ENCODE data around the gene RNASE4.

The RNASE4 gene

DNA sequence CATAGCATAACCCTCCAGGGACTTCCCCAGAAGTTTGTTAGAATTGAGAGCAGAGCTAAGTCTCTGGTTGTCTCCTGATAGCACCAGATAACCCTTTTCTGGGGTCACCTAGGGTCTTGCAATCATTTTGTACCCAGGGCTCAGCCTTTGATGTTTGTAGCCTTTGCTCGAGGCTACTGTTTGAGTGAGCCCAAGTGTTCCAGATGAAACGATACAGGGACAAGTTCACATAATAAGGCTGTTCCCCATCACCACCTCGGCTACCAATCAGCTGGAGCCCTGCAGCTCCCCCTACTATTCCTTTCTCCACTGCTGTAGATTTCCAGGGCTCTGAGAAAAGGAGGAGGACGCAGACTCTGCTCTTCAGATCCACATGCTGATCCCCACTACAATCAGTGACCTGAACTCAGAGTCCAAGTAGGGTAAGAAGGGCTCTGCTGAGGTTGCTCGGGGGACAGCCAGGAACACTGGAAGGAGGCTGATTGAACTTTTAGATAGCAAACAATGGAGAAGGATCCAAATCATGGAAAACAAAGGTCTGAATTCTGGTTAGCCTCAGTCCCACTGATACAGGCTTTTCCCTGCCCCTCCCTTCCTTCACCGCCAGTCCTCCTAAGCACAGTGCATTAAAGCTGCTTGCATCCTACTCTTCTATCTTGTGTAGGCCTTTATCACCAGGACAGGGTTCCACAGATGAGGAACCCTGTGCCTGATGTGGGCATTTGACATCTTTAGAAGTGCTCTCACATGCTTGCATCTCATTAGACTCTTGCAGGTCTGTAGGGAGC is 61.4 kb downstream of the RNASE4 start, which contains the start of gene EDDM3A:
EDDM3A (plus strand) TSS at position 317 of the 788 bp plus-strand sequence. CDS start 1,694 bp downstream, outside the sequence.
- DNase-seq (ENCODE audit: insufficient read length, low spot score) (no peak), FAIRE-seq (no peak)
- TF ChIP-seq, protein P1, sequence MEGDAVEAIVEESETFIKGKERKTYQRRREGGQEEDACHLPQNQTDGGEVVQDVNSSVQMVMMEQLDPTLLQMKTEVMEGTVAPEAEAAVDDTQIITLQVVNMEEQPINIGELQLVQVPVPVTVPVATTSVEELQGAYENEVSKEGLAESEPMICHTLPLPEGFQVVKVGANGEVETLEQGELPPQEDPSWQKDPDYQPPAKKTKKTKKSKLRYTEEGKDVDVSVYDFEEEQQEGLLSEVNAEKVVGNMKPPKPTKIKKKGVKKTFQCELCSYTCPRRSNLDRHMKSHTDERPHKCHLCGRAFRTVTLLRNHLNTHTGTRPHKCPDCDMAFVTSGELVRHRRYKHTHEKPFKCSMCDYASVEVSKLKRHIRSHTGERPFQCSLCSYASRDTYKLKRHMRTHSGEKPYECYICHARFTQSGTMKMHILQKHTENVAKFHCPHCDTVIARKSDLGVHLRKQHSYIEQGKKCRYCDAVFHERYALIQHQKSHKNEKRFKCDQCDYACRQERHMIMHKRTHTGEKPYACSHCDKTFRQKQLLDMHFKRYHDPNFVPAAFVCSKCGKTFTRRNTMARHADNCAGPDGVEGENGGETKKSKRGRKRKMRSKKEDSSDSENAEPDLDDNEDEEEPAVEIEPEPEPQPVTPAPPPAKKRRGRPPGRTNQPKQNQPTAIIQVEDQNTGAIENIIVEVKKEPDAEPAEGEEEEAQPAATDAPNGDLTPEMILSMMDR (IDR thresholded peaks at IDR 0.05; ENCODE audit: insufficient read depth, missing control alignments), result no peak

DNA sequence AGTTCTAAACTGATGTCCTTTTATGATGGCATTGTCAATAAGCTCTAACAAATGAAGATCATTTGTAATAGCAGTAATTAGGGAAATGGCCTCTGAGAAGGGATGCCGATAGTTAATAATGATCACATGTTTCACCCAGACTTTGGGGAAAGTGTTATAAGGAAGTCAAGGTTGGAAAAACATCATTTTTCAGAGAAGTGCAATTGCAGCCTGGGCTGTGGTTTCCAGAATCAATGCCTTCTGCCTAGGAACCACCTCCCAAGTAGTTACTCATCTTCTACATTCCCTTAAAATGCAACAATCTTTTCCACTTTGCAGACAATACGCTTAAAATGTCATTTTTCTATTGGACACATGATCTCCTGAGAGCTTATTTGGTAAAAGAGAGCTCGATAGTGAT is 62.2 kb downstream of the RNASE4 start:
- FAIRE-seq (no peak), DNase-seq (ENCODE audit: insufficient read length, low spot score) (no peak)
- TF ChIP-seq, protein P1 (IDR thresholded peaks at IDR 0.05; ENCODE audit: insufficient read depth, missing control alignments), result no peak

- TF ChIP-seq, protein P1 (IDR thresholded peaks at IDR 0.05; ENCODE audit: insufficient read depth, missing control alignments), result no peak
- no peak for FAIRE-seq
Measured at GRCh38 chr14:20748439-20748838, 64.1 kb downstream of the RNASE4 start.

DNA sequence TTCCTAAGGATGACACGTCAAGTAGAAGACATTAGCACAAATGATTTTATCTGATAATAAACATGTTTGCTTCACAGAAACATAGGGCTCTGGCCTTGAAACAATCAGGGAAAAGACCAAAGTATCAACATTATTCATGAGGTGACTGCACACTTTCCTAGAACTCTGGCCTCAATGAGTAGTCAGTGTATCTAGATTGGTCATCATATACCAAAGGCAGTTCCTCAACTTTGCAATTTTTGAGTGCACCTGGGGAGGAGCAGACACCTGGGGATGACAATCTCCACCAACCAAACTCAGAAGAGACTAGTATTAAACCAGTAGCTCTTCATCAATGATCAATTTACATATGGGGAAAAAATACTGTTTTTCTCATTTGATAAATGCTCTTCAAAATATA is 65.8 kb downstream of the RNASE4 start:
- DNase-seq (ENCODE audit: insufficient read length, low spot score), result no peak
- FAIRE-seq, result no peak
- TF ChIP-seq, protein P1 (IDR thresholded peaks at IDR 0.05; ENCODE audit: insufficient read depth, missing control alignments), result no peak

More at GRCh38 chr14:20748439-20748838, 64.1 kb downstream of the RNASE4 start:
- no peak for DNase-seq (ENCODE audit: insufficient read length, low spot score)
